ENCODE data around the gene GRK3.
"Not testable (repeated sequence)": the region's sequence is repeated elsewhere in the genome, so short reads cannot be mapped to it uniquely, and the experiment has no call there.

Gene GRK3

DNA sequence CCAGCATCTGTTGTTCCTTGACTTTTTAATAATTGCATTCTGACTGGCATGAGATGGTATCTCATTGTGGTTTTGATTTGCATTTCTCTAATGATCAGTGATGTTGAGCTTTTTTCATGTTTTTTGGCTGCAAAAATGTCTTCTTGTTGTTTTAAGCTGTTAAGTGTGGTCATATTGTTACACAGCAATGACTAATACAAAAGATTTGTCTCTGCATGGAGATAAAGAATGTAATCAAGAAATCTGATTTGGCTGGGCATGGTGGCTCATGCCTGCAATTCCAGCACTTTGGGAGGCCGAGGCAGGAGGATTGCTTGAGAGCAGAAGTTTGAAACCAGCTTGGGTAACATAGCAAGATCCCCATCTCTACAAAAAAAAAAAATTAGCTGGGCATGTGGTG, 12.1 kb upstream of the GRK3 start:
- not testable (repeated sequence) for DNase-seq

DNA sequence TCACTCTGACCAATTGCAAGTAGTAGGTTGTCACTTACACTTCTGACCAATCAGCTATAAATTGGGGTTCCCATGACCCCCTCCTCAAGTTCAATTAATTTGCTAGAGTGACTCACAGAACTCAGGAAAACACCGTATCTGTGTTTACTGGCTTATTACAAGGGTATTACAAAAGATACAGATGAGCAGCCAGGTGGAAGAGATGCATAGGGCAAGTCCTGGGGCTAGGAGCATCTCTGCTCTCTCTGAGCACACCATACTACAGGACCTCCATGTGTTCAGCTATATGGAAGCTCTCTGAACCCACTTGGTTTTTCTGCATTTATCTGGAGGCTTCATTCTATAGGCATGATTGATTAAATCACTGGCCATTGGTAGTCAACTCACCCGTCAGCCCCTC, 11.3 kb upstream of the GRK3 start:
- DNase-seq: no peak

DNA sequence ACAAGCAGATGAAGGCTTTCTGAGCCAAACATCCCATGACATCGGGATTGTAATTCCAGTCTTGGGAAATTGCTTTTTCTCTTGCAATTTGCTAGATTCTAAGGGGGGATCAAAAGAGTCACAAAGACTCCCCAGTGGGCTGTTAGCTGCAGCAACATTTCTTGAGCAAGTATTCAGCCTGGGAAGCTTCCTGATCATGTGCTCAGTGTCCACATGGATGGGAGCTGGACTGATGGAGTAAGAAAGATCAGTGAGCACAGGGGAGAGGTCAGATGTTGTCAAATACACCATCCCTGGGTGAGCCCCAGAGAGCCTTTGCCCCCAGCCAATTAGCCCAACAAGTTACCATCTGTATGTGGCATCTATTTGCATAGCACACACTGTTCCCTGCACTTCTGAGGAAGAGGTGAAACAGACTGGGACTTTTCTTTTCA, 10.2 kb upstream of the GRK3 start:
- peak; percentile 25 for DNase-seq

DNA sequence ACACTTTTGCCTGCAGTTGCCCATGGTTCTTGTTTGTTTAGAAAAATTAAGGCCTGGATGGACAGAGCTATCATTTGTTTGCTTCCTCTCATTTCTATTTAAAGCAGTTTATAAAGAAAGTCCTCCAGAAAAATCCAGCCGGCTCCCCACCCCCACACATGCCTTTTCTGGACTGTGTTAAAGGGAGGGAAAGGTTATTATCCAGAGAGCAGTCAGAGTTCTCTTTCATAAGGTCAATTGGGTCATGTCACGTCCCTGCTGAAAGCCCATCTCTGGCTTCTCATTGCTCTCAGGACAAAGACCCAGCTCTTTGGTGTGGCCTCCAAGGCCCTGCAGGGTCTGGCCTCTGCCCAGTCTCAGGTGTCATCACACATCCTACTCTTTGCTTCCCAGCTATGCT, 9.8 kb upstream of the GRK3 start:
- DNase-seq: no peak

DNA sequence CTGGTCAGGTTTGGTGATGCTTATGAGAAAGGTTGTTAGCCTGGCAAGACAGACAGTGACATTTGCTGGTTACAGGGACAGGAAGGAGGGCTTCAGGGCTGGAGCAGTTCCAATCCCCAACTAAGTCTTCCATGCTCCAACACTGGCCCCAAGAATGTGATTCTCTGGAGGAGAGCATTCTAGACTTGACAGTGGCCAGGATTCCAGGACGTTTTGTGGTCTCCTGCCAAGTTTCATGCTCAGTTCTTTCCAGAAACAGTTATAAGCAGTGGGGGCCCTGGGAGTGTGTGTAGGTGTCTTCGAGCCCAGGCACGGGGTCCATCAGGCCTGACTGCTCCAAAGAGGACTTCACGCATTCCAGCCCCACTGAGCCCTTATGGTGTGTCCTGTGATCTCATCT, 8.9 kb upstream of the GRK3 start:
- DNase-seq: peak; percentile 66

DNA sequence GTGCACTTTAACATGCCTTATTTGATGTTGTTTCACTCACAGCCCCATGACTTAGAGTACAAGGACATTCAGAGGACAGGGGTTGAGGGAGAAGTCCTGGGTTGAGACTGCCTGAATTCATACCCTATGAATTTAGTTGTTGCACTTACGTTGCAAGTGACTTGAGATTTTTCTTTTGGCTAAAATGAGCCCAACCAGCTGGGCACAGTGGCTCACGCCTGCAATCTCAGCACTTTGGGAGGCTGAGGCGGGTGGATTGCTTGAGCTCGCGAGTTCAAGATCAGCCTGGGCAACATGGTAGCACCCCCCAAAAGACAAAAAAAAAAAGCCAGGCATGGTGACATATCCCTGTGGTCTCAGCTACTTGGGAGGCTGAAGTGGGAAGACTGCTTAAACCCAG, 7.3 kb upstream of the GRK3 start:
- DNase-seq: no peak

DNA sequence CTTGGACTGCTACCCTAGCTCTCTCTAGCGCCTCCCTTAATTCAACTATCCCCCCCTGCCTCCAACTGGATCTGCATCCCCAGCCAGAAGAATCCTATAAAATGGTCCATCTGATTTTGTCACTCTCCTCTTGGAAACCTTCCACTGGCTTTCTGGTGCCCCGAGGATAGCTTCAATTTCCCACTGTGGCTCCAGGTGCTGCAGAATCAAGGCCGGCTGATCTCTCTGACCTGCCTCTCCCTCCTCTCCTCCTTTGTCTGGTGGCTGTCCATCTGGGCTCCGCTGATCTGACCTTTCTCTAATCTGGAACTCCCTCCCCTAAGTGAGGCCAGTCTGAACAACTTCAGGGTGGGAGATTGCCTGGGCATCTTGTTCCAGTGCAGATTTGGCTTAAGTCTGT, 6.1 kb upstream of the GRK3 start:
- no peak for DNase-seq

DNA sequence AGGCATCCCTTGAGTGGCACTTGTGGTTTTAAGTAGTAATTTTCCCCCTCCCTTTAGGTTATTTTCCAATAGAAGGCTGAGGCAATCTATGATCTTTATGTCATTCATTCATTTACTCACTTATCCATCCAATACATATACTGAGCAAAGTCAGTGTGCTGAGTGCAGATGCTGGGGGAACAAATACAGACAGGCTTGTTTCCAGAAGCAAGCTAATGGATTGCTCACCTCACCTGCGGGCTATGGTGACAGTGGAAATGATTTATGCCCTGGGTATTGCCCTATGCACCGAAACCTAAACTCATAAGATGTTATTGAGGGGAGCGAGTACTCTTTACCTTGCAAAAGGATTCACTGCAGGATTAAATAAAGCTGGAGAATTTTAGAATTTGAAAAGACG, 4.6 kb upstream of the GRK3 start:
- not testable (repeated sequence) for DNase-seq

DNA sequence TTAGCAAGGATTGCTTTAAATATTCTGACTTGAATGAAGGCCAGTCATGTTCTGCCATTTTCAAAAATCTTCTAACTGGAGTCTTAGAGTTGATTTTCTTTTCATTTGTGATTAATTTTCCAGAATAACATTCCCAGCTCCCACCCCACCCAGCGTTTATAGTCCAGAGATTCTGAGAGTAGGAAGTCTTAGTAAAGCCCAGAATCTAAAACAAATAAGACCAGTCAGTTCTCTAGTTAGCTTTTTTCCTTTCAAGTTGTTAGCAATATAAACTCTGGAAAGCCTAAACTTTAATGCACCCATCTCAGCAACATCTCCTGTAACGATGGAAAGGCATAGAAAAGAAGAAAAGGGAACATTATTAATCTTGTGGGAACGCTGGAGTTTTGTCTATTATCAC, 3.3 kb upstream of the GRK3 start:
- DNase-seq: not testable (repeated sequence)

DNA sequence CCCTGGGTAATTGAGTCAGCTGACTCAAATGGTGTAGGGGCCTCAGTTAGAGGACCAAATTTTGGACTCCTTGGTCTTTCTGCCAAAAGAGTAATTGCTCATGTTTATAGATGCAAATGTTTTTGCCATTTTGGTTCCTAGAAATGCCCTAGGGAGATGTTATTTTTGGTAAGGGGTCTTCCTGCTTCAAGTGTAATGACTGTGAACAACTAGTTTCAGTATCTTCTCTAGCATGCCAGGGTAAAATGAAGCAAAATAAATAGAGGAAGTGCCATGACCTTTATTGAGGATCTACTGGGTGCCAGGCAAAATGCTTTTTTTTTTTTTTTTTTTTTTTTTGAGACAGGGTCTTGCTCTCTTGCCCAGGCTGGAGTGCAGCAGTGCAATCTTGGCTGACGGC, 2.5 kb upstream of the GRK3 start:
- not testable (repeated sequence) for DNase-seq

DNA sequence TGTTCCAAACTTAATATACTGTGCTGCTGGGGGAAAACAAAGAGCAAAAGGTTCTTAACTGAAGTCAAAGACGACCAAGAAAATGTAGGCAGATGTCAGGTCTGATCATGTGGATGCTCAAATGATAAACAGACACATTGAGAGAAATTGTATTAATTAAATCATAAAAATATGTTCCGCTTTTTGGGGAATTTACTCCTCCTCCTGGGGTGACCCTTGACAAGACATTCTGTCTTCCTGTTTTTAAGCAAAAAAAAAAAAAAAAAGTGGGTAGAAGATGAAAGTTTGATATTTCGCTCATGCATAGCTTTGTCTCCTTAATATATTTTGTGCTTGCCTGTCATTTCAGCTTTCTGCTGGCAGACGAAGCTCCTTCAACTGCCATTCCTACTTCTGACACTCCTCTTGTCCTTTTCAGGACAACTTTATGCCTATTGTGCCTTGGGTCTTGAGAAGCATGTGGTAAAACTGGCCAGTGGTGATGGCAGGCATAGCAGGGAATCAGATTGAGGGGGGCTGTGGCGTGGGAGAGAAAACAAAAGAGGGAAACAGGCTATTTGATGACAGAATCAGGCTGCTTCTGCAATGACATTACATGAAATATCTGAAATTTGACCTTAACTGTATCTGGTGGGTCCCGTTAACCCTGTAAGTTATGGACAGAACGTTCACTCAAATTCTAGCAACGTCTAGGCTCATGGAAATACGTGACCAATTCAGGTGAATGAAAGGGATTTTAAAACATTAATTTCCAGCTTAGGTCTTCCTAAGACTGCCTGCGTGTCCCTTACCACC, 1.3 kb upstream of the GRK3 start:
- DNase-seq: not testable (repeated sequence)

DNA sequence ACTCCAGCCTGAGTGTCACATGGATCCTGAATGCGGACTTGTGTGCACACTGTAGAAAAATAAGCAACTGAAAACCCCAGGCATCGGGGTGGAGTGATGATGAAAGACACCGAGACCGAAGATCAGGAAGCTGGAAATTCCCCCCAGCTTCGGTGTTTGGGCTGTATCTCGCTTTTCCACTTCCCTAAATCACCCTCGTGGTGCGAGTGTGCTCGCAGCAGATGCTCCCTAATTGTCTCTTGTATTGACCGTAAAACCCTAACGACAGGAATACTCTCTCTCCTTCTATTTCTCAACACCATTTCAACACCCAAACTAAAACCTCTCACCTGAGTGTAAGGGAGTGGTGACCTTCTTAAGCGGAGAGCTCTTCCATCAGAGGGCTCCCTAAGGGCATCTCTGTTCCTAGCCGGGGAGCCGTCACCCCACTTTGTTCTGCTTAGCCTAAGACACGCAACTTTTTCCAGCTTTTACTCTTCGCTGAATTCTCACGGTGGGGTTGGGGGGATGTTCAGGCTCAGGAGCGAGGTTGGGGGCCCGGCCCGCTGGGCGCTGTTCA, 635 bp upstream of the GRK3 start:
- DNase-seq: no peak

DNA sequence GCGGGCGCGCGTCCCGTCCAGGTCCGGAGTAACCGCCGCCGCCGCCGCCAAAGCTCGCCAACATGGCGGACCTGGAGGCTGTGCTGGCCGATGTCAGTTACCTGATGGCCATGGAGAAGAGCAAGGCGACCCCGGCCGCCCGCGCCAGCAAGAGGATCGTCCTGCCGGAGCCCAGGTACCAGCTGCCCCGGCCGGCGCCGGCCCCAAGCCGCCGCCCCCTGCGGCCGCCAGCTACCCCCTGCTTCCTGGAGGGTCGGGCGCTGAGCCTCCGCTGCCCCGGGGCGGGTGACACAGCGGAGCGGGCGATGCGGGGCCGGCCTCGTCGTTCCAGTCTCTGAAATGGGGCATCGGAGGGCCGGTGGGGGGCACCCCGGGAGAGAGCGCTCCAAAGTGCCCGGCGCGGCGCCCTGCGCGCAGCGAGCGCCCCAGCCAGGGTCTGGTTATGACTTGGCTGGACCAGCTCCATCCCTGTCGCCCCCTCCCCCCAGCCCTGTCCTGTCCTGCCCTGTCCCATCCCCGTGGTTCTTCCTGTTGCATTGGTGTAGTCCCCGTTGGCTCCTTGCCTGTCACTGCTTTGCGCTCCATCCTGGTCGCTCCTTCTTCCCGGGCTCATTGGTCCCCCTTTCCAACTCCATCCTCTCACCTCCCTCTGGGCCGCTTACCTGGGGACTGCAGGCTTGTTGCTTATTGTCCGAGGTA, 653 bp downstream of the GRK3 start:
- peak; percentile 49 for DNase-seq

DNA sequence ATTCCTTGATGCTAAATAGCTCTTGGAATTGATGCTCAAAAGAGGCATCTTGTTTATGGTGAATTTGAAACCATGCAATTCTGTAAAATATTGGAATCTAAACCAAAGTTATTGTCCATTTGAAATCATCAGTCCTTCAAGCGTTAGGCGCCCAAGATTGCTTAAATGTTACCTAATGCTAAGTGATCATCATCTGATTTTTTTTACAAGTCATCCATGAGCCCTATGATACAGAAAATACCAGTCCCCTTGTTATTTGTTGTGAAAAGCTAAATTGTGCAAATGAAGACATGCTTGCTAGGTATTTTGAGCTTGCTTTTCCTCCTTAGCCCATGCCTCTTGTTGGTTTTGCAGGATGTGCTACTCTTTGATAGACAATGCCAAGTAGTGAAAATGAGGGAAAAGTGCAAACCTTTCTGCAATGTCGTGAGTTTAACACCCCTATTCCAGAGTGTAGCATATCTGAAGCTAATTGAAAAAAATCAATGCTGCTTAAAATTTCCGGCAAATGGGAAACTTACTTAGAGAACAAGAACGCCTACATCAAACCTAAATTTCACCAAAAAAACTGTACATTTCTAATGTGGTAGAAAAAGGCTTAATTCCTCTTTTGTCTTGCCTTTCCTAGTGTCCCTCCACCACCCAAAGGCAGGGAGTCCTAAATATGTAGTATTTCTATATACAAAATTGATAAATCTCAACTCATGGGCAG, 1.9 kb downstream of the GRK3 start:
- DNase-seq: no peak

DNA sequence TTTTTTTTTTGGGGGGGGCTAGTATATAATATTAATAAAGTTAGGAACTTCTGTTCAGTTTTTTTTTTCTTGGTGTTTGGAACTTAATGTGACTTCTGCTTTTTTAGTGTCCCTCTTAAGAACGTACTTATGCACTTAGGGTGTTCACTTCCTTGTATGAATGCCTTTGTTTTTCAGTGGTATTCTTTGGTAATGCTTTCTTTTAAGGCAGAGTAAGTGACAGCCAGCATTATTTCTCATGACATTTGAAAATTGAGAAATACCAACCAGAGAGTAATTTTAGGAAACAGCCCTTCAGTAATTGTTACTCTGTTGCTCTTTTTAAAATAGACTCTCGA, 2.4 kb downstream of the GRK3 start:
- DNase-seq: no peak

DNA sequence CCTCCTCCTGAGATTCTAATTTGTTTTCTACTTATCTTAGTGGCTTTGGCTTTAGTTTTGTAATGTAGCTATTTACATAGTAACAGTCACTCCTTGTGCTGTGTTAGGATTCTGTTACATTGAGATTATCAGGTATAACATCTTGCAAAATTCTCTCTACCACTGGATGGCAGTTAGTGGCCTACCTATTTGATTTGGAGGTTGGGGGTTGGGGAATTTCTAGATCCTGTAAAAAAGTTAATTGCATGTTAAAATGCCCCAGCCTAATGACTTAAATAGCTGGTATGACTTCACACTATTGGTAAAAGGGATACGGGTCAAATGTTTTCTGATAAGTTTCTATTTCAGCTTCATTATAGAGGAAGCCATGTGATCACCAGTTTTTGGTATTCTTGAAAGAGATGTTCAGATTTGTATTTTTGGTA, 2.8 kb downstream of the GRK3 start:
- no peak for DNase-seq

DNA sequence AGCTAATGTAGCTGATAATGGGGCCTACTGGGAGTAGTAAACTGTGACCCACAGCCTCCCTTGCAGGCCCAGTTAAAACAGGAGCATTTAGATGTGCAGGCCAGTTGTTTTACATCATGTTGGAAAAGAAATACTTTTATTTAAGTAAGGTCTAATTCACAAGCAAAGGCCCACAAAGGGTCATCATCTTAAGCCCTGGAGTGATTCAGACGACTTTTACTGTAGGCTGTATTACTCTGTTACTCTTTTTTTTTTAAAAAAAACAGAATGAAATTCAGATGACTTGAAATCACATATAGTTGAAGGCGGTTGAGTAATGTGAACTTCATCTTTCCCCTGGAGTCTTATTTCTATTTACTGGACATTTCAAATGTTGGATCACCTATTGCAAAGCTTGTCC, 3.6 kb downstream of the GRK3 start:
- not testable (repeated sequence) for DNase-seq

DNA sequence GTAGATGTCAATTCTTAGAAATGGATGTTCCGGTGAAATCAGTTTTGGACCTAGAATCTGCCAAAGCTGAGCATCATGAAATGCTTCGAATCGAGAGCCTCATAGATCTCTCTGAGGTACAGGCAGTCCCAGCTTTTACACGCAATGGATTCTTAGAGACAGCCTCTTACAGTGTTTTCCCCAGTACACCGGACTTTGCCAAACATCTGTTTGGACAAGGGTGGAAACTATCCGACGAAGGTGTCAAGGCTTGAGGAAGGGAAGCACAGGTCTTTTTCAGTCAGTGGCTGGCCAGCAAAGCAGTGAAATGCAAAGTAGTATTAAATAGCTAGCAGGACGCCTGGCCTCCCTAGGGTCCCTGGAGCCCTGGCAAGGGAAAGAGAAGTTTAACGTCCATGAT, 4.9 kb downstream of the GRK3 start:
- peak; percentile 76 for DNase-seq

DNA sequence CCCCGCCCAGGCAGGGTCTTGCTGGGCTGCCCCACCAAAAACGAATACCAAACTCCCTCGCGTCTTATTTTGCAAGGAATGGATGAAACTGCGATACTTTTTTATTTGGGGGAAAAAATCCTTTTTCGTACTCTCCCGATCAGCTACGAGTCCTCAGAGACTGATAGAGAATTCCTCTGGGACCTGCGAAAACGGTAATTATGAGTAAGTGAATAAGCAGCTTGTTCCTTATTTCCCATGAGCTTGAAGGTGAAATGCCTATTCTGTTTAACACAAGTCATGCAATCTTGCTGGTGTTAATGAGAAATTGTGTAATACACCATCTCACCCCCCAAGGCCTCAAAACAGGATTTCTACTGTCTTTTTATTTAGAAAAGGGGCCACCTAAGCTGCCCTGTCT, 5.5 kb downstream of the GRK3 start:
- DNase-seq: no peak

DNA sequence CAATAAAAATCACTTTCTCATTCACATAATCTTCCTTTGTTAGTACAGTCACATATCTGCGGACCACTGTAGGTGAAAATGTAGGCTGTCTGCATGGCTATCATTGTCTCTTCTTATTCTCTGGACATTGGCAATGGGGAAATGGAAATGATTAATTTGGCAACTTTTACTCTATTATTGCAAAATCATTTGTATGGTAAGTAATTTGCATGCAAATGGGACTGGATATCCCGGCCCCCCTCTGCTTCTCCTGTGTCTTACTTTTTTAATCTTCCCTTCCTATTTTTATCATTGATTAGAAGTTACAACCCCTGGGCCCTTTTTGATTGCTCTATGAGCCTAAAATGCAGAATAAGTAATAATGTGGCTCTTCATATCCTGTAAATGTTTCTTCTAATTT, 6.0 kb downstream of the GRK3 start:
- no peak for DNase-seq

DNA sequence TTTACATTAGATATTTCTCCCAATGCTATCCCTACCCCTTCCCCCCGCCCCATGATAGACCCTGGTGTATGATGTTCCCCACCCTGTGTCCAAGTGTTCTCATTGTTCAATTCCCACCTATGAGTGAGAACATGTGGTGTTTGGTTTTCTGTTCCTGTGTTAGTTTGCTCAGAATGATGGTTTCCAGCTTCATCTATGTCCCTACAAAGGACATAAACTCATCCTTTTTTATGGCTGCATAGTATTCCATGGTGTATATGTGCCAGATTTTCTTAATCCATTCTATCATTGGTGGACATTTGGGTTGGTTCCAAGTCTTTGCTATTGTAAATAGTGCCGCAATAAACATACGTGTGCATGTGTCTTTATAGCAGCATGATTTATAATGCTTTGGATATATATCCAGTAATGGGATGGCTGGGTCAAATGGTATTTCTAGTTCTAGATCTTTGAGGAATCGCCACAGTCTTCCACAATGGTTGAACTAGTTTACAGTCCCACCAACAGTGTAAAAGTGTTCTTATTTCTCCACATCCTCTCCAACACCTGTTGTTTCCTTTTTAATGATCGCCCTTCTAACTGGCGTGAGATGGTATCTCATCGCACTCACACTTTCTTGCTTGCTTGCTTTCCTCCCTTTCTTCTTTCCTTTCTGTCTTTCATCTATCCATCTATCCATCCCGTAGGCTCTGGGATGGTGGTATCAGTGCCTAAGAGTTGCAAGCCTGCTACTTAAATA, 7.7 kb downstream of the GRK3 start:
- DNase-seq: not testable (repeated sequence)

DNA sequence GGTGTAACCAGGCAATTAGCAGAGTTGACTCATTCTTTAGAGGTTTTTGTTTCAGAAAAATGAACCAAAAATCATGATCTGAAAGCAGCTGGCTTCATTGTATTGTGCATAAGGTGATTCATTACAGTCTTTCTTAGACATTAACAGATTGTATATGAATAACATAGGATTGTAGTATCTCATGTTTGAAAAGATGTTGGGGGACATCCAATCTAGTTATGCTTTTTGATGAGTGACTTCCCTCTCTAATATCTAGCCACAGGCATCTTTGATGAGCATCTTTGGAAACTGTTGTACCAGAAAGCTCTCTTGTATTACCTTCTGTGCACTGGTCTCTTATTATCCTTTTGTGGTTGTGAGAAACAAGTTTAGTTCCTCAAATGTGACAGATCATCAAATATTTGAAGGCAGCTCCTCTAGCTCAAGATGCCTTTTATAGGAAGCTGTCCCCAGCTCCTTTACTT, 8.3 kb downstream of the GRK3 start:
- no peak for DNase-seq

DNA sequence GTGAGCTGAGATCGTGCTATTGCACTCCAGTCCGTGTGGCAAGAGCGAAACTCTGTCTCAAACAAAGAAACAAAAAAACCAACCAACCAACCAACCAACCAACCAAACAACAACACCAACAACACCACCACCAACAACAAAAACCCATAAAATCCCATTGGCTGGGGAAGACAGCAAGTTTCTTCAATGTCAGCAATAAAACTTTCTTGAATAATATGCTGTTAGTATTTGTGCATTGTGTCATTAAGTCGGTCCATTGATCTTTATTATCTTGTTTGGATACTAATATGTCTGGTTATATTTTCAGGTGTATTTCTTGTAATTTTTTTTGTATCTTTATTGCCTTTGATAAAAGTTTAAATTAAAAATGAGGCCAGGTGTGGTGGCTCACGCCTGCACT, 9.4 kb downstream of the GRK3 start:
- no peak for DNase-seq

Measured in right hindlimb (tissue), 1 donor.